Breast epithelium (tissue), 4 donors: Measurements from ENCODE around the gene WDR74. TPM values are rescaled to one million over a fixed set of nuclear protein-coding genes. Genes with fewer than 3 reads are reported as not detected.
A peak's percentile ranks its signal among the peaks of the same experiment; 100 is the strongest.
"Not testable (repeated sequence)": the region's sequence is repeated elsewhere in the genome, so short reads cannot be mapped to it uniquely, and the experiment has no call there.

Experiments used
- DNase-seq, 2 donors: peaks; one replicate each; pipeline ENCODE4 v3.0.0-alpha.2; 2019; ENCODE audit warnings: low spot score in 2 of 2
- H3K27ac ChIP-seq, 2 donors: fragments of 200-600 bp; sonication (generic) in 1 of 2; one replicate each; pipeline ENCODE4 v1.5.1; 2016 to 2019; ENCODE audit warnings: mild to moderate bottlenecking in 1 of 2
- H3K27me3 ChIP-seq, 2 donors: fragments of 200-600 bp; sonication (generic) in 1 of 2; one replicate each; pipeline versions ENCODE4 v1.5.1 to v1.6.0; 2017 to 2019; ENCODE audit warnings: control low read depth in 1 of 2, mild to moderate bottlenecking in 1 of 2
- H3K36me3 ChIP-seq: fragments of 200-600 bp; one replicate; pipeline ENCODE4 v1.5.1; 2019
- H3K4me1 ChIP-seq, 2 donors: fragments of 200-600 bp; sonication (generic); one replicate each; pipeline ENCODE4 v1.5.1; 2016 to 2019; ENCODE audit warnings: control low read depth in 1 of 2
- H3K4me3 ChIP-seq, 3 donors: fragments of 200-600 bp; sonication (generic); 1 replicate in 2 of 3; 2 replicates in 1 of 3; pipeline ENCODE4 v1.5.1; 2016 to 2019; ENCODE audit warnings: mild to moderate bottlenecking in 3 of 3, moderate library complexity in 2 of 3
- H3K9me3 ChIP-seq, 2 donors: fragments of 200-600 bp; sonication (generic) in 1 of 2; one replicate each; pipeline ENCODE4 v1.5.1; 2016 to 2019; ENCODE audit warnings: control low read depth in 1 of 2
- CTCF ChIP-seq, 3 donors: fragments of 450-650 bp; IDR thresholded peaks; one replicate each; pipeline ENCODE4 v1.5.1; 2016 to 2017; ENCODE audit warnings: antibody characterized with exemption in 3 of 3, mild to moderate bottlenecking in 3 of 3, moderate library complexity in 3 of 3
- POLR2A ChIP-seq: fragments of 450-650 bp; IDR thresholded peaks from one replicate; pipeline ENCODE4 v1.6.1; 2016; ENCODE audit warnings: antibody characterized with exemption, mild to moderate bottlenecking, moderate library complexity
- POLR2AphosphoS5 ChIP-seq, 3 donors: sonication (generic); formaldehyde crosslinking; IDR thresholded peaks; one replicate each; pipeline ENCODE4 v1.6.1; 2017; ENCODE audit warnings: antibody characterized with exemption in 3 of 3
- intact Hi-C: fragments of 100-400 bp; cut with DNase I; formaldehyde crosslinking; loops from one replicate; pipeline ENCODE4 v1.15.1; 2023; ENCODE audit warnings: low total_unique reads
- total RNA-seq, 3 donors: library from RNA; depleted of rRNA; stranded (reverse); fragments of >200 nt; gene quantifications; one replicate each; pipeline ENCODE4 v1.1.0, GENCODE V29; 2016

The WDR74 gene
- total RNA-seq, 3 donors from 2014 or later = 46.6 to 62.6 (median 48.7) TPM

GRCh38 chr11:62830904-62831519, 8.4 kb downstream of the WDR74 start:
- TF ChIP-seq POLR2AphosphoS5 (IDR thresholded peaks at IDR 0.05) (no peak), CTCF (IDR thresholded peaks at IDR 0.05) (no peak), POLR2A (no peak)
- Histone ChIP-seq H3K4me3 (peak overlapping the region; percentile 74 to 92 (median 88)), H3K4me1 (peaks cover 4 to 6% of the 10 kb centered on the region in 2 donors), H3K27ac (peak overlapping the region; percentile 98), H3K9me3 (no peaks in the 10 kb centered on the region), H3K27me3 (no peaks in the 10 kb centered on the region), H3K36me3 (no peaks in the 10 kb centered on the region)
- DNase-seq = no peak
- intact Hi-C loops = loop anchor here (10.0 kb wide), 1 partner anchor 46 kb away; the partner anchor contains the start of gene TMEM179B

GRCh38 chr11:62828130-62828529, 11.3 kb downstream of the WDR74 start:
- not testable (repeated sequence) for H3K9me3 ChIP-seq, H3K27ac ChIP-seq, DNase-seq, H3K27me3 ChIP-seq, H3K4me1 ChIP-seq, H3K4me3 ChIP-seq
- intact Hi-C loops = loop anchor here (10.0 kb wide), 1 partner anchor 417 kb away; the partner anchor contains the start of gene SLC22A25
- peaks cover 21% of the 10 kb centered on the region for H3K36me3 ChIP-seq

GRCh38 chr11:62823677-62824076, 15.7 kb downstream of the WDR74 start:
- intact Hi-C loops = loop anchor here (10.0 kb wide), 1 partner anchor 421 kb away; the partner anchor contains the start of gene SLC22A25
- H3K27me3 ChIP-seq = no peaks in the 10 kb centered on the region
- no peak for TF ChIP-seq POLR2AphosphoS5 (IDR thresholded peaks at IDR 0.05)
- TF ChIP-seq CTCF (IDR thresholded peaks at IDR 0.05) = no peak
- TF ChIP-seq POLR2A = no peak
- no peaks in the 10 kb centered on the region for H3K9me3 ChIP-seq
- no peak for DNase-seq
- no peaks in the 10 kb centered on the region for H3K4me1 ChIP-seq
- peaks cover 21% of the 10 kb centered on the region for H3K36me3 ChIP-seq
- H3K27ac ChIP-seq = no peak overlapping the region
- no peak overlapping the region for H3K4me3 ChIP-seq

- no peaks in the 10 kb centered on the region for H3K27me3 ChIP-seq
- H3K36me3 ChIP-seq = no peaks in the 10 kb centered on the region
- TF ChIP-seq CTCF (IDR thresholded peaks at IDR 0.05) (no peak), POLR2A (no peak), POLR2AphosphoS5 (IDR thresholded peaks at IDR 0.05) (no peak)
Measured at GRCh38 chr11:62817129-62817528, 22.3 kb downstream of the WDR74 start.

GRCh38 chr11:62816557-62816956, 22.8 kb downstream of the WDR74 start:
- no peaks in the 10 kb centered on the region for H3K36me3 ChIP-seq
- intact Hi-C loops = no loop called here
- DNase-seq = no peak
- H3K4me1 ChIP-seq = no peaks in the 10 kb centered on the region
- H3K9me3 ChIP-seq = no peaks in the 10 kb centered on the region
- no peaks in the 10 kb centered on the region for H3K27me3 ChIP-seq
- H3K4me3 ChIP-seq = no peak overlapping the region
- no peak overlapping the region for H3K27ac ChIP-seq
- TF ChIP-seq POLR2AphosphoS5 (IDR thresholded peaks at IDR 0.05) (no peak), POLR2A (no peak), CTCF (IDR thresholded peaks at IDR 0.05) (no peak)

More at GRCh38 chr11:62817129-62817528, 22.3 kb downstream of the WDR74 start:
- H3K9me3 ChIP-seq = no peaks in the 10 kb centered on the region
- no peaks in the 10 kb centered on the region for H3K4me1 ChIP-seq
- H3K4me3 ChIP-seq = no peak overlapping the region
- no peak for DNase-seq
- intact Hi-C loops = no loop called here
- no peak overlapping the region for H3K27ac ChIP-seq
